Esophagus squamous epithelium (tissue), 5 donors: ENCODE measurements around the gene PLXNC1. TPM values are rescaled to one million over a fixed set of nuclear protein-coding genes. Genes with fewer than 3 reads are reported as not detected.
"Not testable (repeated sequence)": the region's sequence is repeated elsewhere in the genome, so short reads cannot be mapped to it uniquely, and the experiment has no call there.

Source experiments
- DNase-seq: peaks from one replicate; lab custom pipeline; 2025; lab: John Stamatoyannopoulos, UW
- H3K27ac ChIP-seq, 4 donors: fragments of 200-600 bp; sonication (generic); one replicate each; pipeline ENCODE4 v1.5.1; 2016 to 2019; ENCODE audit warnings: mild to moderate bottlenecking in 1 of 4
- H3K27me3 ChIP-seq, 4 donors: fragments of 200-600 bp; sonication (generic); 1 replicate in 3 of 4; 2 replicates in 1 of 4; pipeline versions ENCODE4 v1.5.1 to v1.6.0; 2017 to 2021; ENCODE audit warnings: antibody characterized with exemption in 1 of 4
- H3K36me3 ChIP-seq, 3 donors: fragments of 200-600 bp; sonication (generic); one replicate each; pipeline ENCODE4 v1.5.1; 2016 to 2019
- H3K4me1 ChIP-seq, 3 donors: fragments of 200-600 bp; sonication (generic); one replicate each; pipeline ENCODE4 v1.5.1; 2017 to 2019
- H3K4me3 ChIP-seq, 4 donors: fragments of 200-600 bp; sonication (generic); 1 replicate in 3 of 4; 2 replicates in 1 of 4; pipeline ENCODE4 v1.5.1; 2016 to 2019; ENCODE audit warnings: mild to moderate bottlenecking in 2 of 4, moderate library complexity in 1 of 4
- H3K9me3 ChIP-seq, 3 donors: fragments of 200-600 bp; sonication (generic); one replicate each; pipeline ENCODE4 v1.5.1; 2016 to 2019
- CTCF ChIP-seq, 6 experiments: fragments of 450-650 bp in 4 of 6; fragments of 200-600 bp in 2 of 6; sonication (generic) in 2 of 6; IDR thresholded peaks; one replicate each; pipeline ENCODE4 v1.5.1; 2016 to 2019; ENCODE audit warnings: antibody characterized with exemption in 6 of 6, mild to moderate bottlenecking in 4 of 6, moderate library complexity in 4 of 6
- POLR2A ChIP-seq, 4 donors: fragments of 450-650 bp; IDR thresholded peaks; one replicate each; pipeline ENCODE4 v1.6.1; 2017; ENCODE audit warnings: antibody characterized with exemption in 4 of 4, mild to moderate bottlenecking in 4 of 4, moderate library complexity in 3 of 4
- WGBS, 2 donors: methylation state at CpG; one replicate each; pipeline ENCODE4 v1.1.5; 2018; 5-methylcytosine and 5-hydroxymethylcytosine counted together
- intact Hi-C: fragments of 100-400 bp; cut with DNase I; formaldehyde crosslinking; loops from one replicate; pipeline ENCODE4 v1.15.0; 2022
- total RNA-seq, 4 donors: library from RNA; depleted of rRNA; stranded (reverse); fragments of >200 nt; gene quantifications; one replicate each; pipeline ENCODE4 v1.1.0, GENCODE V29; 2016
- donor health status: DM: yes; HTN: yes; CAD: no.

The PLXNC1 gene
- total RNA-seq, 4 donors from 2014 or later, result 1.0 to 6.7 (median 2.6) TPM

- intact Hi-C loops, result no loop called here
- Histone ChIP-seq H3K36me3 (peaks cover 0 to 40% (median 0%) of the 10 kb centered on the region in 3 donors), H3K27me3 (no peaks in the 10 kb centered on the region), H3K9me3 (peaks cover 0 to 5% (median 0%) of the 10 kb centered on the region in 3 donors), H3K4me1 (no peaks in the 10 kb centered on the region), H3K4me3 (no peak overlapping the region), H3K27ac (no peak overlapping the region)
- 100% methylated on average over 1 of the region's 1 CpG for WGBS, 2 donors
- TF ChIP-seq POLR2A (IDR thresholded peaks at IDR 0.05), result no peak
- TF ChIP-seq CTCF (IDR thresholded peaks at IDR 0.05), result no peak
- no peak for DNase-seq
These were observed 164.0 kb downstream of the PLXNC1 start for GRCh38 chr12:94312378-94312777.

DNA sequence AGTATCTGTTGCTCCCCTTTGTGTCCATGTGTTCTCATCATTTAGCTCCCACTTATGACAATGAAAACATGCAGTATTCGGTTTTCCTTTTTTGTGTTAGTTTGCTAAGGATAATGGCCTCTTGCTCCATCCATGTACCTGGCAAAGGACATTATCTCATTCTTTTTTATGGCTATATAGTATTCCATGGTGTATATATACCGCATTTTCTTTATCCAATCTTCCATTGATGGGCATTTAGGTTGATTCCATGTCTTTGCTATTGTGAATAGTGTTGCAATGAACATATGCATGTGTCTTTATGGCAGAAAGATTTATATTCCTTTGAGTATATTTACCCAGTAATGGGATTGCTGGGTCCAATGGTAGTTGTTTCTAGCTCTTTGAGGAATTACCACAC, 168.2 kb downstream of the PLXNC1 start:
- DNase-seq, H3K4me3 ChIP-seq, intact Hi-C loops, H3K27me3 ChIP-seq, H3K4me1 ChIP-seq, H3K27ac ChIP-seq: not testable (repeated sequence)
- Histone ChIP-seq H3K9me3 (peaks cover 0 to 36% (median 11%) of the 10 kb centered on the region in 3 donors), H3K36me3 (peaks cover 0 to 13% (median 0%) of the 10 kb centered on the region in 3 donors)
- 96 to 100% methylated on average over 2 of the region's 2 CpGs for WGBS, 2 donors

DNA sequence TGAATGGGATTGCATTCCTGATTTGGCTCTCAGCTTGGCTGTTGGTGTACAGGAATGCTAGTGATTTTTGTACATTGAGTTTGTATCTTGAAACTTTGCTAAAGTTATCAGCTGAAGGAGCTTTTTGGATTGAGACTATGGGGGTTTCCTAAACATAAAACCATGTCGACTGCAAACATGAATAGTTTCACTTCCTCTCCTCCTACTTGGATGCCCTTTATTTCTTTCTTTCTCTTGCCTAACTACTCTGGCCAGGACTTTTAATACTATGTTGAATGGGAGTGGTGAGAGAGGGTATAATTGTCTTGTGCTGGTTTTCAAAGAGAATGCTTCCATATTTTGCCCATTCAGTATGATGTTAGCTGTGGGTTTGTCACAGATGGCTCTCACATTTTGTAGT, 169.8 kb downstream of the PLXNC1 start:
- TF ChIP-seq CTCF (IDR thresholded peaks at IDR 0.05) (no peak), POLR2A (IDR thresholded peaks at IDR 0.05) (no peak)
- DNase-seq, result no peak
- Histone ChIP-seq H3K4me1 (no peaks in the 10 kb centered on the region), H3K4me3 (no peak overlapping the region), H3K27ac (no peak overlapping the region), H3K9me3 (peaks cover 0 to 45% (median 11%) of the 10 kb centered on the region in 3 donors), H3K36me3 (peaks cover 0 to 27% (median 0%) of the 10 kb centered on the region in 3 donors), H3K27me3 (no peaks in the 10 kb centered on the region)
- 39 to 59% methylated on average over 1 of the region's 1 CpG for WGBS, 2 donors
- intact Hi-C loops, result no loop called here

- no peak for TF ChIP-seq CTCF (IDR thresholded peaks at IDR 0.05)
- no peak for TF ChIP-seq POLR2A (IDR thresholded peaks at IDR 0.05)
- Histone ChIP-seq H3K4me3 (no peak overlapping the region), H3K27ac (no peak overlapping the region), H3K4me1 (no peaks in the 10 kb centered on the region), H3K27me3 (no peaks in the 10 kb centered on the region), H3K36me3 (peaks cover 0 to 46% (median 0%) of the 10 kb centered on the region in 3 donors), H3K9me3 (peaks cover 0 to 45% (median 11%) of the 10 kb centered on the region in 3 donors)
- DNase-seq, result no peak
- intact Hi-C loops, result no loop called here
These were observed 171.7 kb downstream of the PLXNC1 start for GRCh38 chr12:94320109-94320508.

DNA sequence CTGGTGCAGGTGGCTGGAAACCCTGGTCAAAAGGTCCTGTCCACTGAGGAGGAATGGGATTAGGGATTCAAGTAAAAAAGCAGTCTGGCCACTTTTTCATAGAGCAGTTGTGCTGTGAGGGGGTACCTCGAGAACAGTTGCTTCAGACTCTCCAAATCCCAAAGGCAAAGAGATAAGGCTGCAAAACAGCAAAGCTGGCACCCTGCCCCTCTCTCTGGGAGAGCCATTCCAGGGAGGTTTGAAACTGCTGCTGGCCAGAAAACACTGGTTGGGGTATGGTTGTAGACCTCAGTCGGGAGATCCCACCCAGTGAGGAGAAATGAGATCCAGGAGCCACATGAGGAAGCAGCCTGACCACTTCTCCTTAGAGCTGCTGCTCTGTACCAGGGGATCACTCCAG, 174.0 kb downstream of the PLXNC1 start:
- 96 to 97% methylated on average over 2 of the region's 2 CpGs for WGBS, 2 donors
- Histone ChIP-seq H3K27me3 (no peaks in the 10 kb centered on the region), H3K9me3 (peaks cover 0 to 40% (median 11%) of the 10 kb centered on the region in 3 donors), H3K4me3 (no peak overlapping the region), H3K36me3 (peaks cover 0 to 64% (median 0%) of the 10 kb centered on the region in 3 donors), H3K27ac (no peak overlapping the region), H3K4me1 (no peaks in the 10 kb centered on the region)
- no peak for DNase-seq
- intact Hi-C loops, result no loop called here
- no peak for TF ChIP-seq POLR2A (IDR thresholded peaks at IDR 0.05)
- TF ChIP-seq CTCF (IDR thresholded peaks at IDR 0.05), result no peak

DNA sequence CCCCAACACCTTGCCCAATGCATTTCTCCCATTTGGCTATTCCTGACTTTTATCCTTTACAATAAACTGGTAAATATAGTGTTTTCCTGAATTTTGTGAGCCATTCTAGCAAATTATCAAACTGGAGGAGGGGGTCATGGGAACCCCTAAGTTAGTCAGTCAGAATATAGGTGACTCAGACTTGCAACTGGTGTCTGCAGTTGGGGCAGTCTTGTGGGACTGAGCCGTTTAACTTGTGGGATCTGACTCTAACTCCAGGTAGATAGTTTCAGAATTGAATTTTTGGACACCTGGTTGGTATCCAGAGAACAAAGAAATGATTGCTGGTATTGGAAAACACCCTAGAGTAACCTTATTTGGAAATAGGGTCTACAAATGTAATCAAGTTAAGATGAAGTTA, 177.9 kb downstream of the PLXNC1 start:
- intact Hi-C loops, result no loop called here

More for the DNA sequence above, 177.9 kb downstream of the PLXNC1 start:
- DNase-seq, result no peak
- Histone ChIP-seq H3K27ac (no peak overlapping the region), H3K4me1 (no peaks in the 10 kb centered on the region), H3K36me3 (peaks cover 0 to 71% (median 0%) of the 10 kb centered on the region in 3 donors), H3K27me3 (no peaks in the 10 kb centered on the region), H3K4me3 (no peak overlapping the region), H3K9me3 (peaks cover 0 to 13% (median 0%) of the 10 kb centered on the region in 3 donors)
- TF ChIP-seq POLR2A (IDR thresholded peaks at IDR 0.05) (no peak), CTCF (IDR thresholded peaks at IDR 0.05) (no peak)
- WGBS, 2 donors, result 86% methylated on average over 1 of the region's 1 CpG; no CpG with 5 or more reads in 1 of the 2 donors
